Measurements from ENCODE around the gene MCF2L.

MCF2L gene

GRCh38 chr13:113084094-113084942, 115.3 kb downstream of the MCF2L start:
- H3K36me3 ChIP-seq (replicated peaks) = no peaks in the 10 kb centered on the region

DNA sequence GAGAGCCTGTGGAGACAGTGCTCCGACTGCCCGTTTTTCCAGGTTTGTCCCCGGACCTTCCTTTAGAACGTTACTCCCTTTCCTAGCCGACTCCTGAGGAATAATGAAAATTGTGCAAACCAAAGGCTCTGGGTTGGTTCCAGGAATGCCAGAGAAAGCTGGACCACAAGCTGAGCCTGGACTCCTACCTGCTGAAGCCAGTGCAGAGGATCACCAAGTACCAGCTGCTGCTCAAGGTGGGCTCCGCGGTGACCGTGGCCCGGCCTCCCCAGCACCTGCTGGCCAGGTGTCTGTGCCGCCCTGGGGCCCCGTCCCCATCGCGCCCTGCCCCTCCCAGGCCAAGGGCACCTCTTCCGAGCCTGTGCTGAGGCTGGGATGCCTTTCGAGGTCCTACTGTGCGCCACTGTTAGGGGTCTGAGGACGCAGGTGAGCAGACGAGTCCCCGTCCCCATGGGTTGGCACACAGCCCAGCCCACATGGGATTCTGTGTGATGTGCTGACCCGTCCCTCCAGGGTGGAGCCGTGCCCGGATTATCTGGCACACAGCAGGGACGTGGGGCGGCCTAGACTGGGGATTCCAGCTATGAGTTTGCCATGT, 116.0 kb downstream of the MCF2L start:
- DNase-seq = no peak
- no peak for TF ChIP-seq CTCF (IDR thresholded peaks at IDR 0.05; ENCODE audit: low read depth, low read length, missing control alignments)
- H3K36me3 ChIP-seq (replicated peaks) = no peaks in the 10 kb centered on the region
- in situ Hi-C loops (cut with HindIII; ENCODE audit: low pct_ligation_motif_present, low sequenced_read_pairs) = no loop called here
- H3K27ac ChIP-seq = no peak overlapping the region
- no peaks in the 10 kb centered on the region for H3K27me3 ChIP-seq (replicated peaks)
- no peak overlapping the region for H3K4me3 ChIP-seq (ENCODE audit: low read depth, low read length)

More at GRCh38 chr13:113084094-113084942, 115.3 kb downstream of the MCF2L start:
- no peak for DNase-seq
- no peak overlapping the region for H3K4me3 ChIP-seq (ENCODE audit: low read depth, low read length)
- in situ Hi-C loops (cut with HindIII; ENCODE audit: low pct_ligation_motif_present, low sequenced_read_pairs) = no loop called here
- H3K27me3 ChIP-seq (replicated peaks) = no peaks in the 10 kb centered on the region
- H3K27ac ChIP-seq = no peak overlapping the region
- TF ChIP-seq CTCF (IDR thresholded peaks at IDR 0.05; ENCODE audit: low read depth, low read length, missing control alignments) = peak; percentile 35

DNA sequence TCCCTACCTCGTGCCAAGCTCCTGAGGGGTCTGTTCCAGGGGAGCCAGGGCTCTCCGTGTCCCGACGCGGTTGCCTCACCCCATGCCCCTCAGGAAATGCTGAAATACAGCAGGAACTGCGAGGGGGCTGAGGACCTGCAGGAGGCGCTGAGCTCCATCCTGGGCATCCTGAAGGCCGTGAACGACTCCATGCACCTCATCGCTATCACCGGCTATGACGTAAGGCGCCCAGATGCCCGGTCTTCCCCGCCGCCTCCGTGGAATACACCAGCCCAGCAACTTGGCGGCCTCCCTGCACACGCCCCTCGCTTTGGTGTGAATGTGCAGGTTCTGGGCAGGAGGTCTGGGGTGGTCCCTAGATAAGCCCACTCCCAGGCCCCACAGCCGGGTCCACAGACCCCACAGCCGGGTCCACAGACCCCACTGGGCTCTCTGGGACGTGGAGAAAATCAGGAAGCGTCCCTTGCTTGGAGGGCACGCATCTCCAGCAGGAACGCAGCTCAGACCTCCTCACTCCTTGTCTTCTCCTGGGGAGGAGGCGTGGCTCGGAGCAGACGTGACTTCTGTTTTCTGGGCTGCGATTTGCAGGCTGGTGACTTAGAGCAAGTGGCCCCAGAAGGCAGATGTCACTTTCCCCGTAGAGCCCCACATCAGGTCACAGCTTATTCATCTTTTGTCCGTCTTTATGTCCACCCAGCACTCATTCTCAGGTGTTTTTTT, 117.2 kb downstream of the MCF2L start:
- no peak for DNase-seq

DNA sequence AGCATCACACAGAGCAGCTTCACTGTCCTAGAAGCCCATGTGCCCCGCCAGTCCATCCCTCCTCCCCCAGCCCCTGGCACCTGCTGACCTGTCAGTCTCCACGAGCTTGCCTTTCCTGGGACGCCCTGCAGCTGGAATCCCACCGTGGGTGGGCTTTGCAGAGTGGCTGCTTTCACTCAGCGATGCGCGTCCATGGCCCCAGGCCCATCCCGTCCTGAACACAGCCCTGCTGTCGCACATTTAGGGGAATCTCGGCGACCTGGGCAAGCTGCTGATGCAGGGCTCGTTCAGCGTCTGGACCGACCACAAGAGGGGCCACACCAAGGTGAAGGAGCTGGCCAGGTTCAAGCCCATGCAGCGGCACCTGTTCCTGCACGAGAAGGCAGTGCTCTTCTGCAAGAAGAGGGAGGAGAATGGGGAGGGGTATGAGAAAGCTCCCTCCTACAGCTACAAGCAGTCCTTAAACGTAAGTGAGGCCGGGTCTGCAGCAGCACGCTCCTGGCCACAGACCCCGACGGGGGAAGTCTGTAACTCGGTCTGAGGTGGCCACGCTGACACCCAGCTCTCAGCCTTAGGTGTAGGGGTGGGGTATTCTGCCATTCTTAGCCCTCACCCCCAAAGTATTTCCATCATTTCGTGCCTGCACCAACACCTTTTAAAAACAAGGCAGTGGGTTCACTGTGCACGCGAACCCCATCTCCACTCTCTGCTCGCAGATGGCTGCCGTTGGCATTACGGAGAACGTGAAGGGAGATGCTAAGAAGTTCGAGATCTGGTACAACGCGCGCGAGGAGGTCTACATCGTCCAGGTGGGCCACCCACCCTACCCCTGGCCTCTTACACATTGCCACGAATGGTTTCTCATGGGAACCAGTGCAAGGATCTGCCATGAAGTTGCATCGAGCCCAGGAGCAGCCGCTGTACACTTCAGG, 118.2 kb downstream of the MCF2L start:
- TF ChIP-seq CTCF (IDR thresholded peaks at IDR 0.05; ENCODE audit: low read depth, low read length, missing control alignments) = no peak
- H3K27ac ChIP-seq = no peak overlapping the region
- in situ Hi-C loops (cut with HindIII; ENCODE audit: low pct_ligation_motif_present, low sequenced_read_pairs) = no loop called here
- H3K27me3 ChIP-seq (replicated peaks) = peaks cover 4% of the 10 kb centered on the region
- DNase-seq = no peak
- no peaks in the 10 kb centered on the region for H3K36me3 ChIP-seq (replicated peaks)
- no peak overlapping the region for H3K4me3 ChIP-seq (ENCODE audit: low read depth, low read length)

More for the DNA sequence above, 117.2 kb downstream of the MCF2L start:
- Histone ChIP-seq H3K36me3 (replicated peaks) (no peaks in the 10 kb centered on the region), H3K27me3 (replicated peaks) (peaks cover 4% of the 10 kb centered on the region), H3K4me3 (ENCODE audit: low read depth, low read length) (no peak overlapping the region), H3K27ac (no peak overlapping the region)
- in situ Hi-C loops (cut with HindIII; ENCODE audit: low pct_ligation_motif_present, low sequenced_read_pairs) = no loop called here
- peak; percentile 22 for TF ChIP-seq CTCF (IDR thresholded peaks at IDR 0.05; ENCODE audit: low read depth, low read length, missing control alignments)

DNA sequence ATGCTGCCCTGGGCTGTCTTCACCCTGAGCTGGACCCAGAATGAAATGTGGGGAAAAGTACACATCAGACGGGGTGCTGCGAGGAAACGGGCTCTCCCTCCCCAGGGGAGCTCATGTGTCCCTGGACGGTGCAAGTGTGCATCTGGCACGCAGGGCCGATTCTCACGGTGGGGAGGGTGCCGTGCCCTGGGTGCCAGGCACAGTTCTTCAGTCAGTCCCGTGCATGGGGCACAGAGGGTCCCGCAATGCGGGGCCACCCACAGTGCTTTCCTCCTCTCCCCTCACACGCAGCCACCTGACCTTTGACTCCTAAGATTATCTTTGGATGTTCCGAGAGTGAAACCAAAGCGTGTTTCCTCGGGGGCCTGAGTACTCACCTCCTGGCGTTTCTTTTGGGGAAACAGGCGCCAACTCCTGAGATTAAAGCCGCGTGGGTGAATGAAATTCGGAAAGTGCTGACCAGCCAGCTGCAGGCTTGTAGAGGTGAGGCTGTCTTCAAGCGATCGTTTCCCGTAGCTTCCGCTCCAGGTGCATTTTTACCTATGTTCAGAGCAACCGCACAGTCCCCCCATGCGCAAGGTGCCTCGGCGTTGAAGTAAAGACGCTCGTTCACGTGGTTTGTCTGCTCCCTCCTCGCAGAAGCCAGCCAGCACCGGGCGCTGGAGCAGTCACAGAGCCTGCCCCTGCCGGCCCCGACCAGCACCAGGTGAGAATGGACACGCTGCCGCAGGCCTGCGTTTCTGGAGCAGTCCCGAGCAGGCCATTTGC, 119.1 kb downstream of the MCF2L start:
- no peak overlapping the region for H3K27ac ChIP-seq
- H3K27me3 ChIP-seq (replicated peaks) = peaks cover 4% of the 10 kb centered on the region
- in situ Hi-C loops (cut with HindIII; ENCODE audit: low pct_ligation_motif_present, low sequenced_read_pairs) = no loop called here
- no peak overlapping the region for H3K4me3 ChIP-seq (ENCODE audit: low read depth, low read length)
- TF ChIP-seq CTCF (IDR thresholded peaks at IDR 0.05; ENCODE audit: low read depth, low read length, missing control alignments) = no peak
- no peaks in the 10 kb centered on the region for H3K36me3 ChIP-seq (replicated peaks)
- no peak for DNase-seq

All from brain microvascular endothelial cell (primary cell).